KOPT-K1 (cell line): Measurements from ENCODE around the gene CHST11.
"Not testable (repeated sequence)": the region's sequence is repeated elsewhere in the genome, so short reads cannot be mapped to it uniquely, and the experiment has no call there.

Experiments used
- H3K27ac ChIP-seq: fragments of 200-600 bp; sonication (generic); 2 replicates; pipeline ENCODE4 v1.5.1; 2016; ENCODE audit warnings: antibody characterized with exemption, mild to moderate bottlenecking, low read depth, low read length; ENCODE audit not compliant: poor library complexity, severe bottlenecking
- H3K36me3 ChIP-seq: fragments of 200-600 bp; sonication (generic); 2 replicates; pipeline ENCODE4 v1.5.1; 2017; ENCODE audit warnings: antibody characterized with exemption, mild to moderate bottlenecking, low read length, moderate library complexity; ENCODE audit not compliant: insufficient read depth
- H3K9me3 ChIP-seq: fragments of 200-600 bp; sonication (generic); 2 replicates; pipeline ENCODE4 v1.5.1; 2017; ENCODE audit warnings: antibody characterized with exemption, low read length, mild to moderate bottlenecking; ENCODE audit not compliant: insufficient read depth, poor library complexity, severe bottlenecking

The CHST11 gene

DNA sequence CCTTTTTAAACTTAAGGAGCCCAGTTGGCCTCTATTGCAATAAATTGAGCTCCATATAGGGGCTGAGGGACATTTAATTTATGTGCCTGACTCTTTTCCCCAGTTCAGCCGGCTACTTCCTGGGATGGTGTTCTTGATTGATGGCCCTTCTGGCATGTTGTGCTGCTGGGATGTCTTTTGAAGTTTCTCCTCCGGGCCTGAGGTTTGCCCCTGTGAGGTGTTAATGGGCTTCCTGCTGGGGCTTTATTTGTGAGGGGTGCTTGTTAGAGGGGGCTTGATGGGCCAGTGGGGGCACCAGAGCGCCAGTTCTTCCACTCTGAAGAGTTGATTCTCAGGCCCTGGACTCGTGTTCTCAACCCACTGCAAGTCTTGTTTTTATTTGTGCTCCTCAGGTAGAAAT lies 69.6 kb downstream of the CHST11 start:
- H3K27ac ChIP-seq: no peak overlapping the region
- no peaks in the 10 kb centered on the region for H3K9me3 ChIP-seq
- peaks cover 66% of the 10 kb centered on the region for H3K36me3 ChIP-seq

DNA sequence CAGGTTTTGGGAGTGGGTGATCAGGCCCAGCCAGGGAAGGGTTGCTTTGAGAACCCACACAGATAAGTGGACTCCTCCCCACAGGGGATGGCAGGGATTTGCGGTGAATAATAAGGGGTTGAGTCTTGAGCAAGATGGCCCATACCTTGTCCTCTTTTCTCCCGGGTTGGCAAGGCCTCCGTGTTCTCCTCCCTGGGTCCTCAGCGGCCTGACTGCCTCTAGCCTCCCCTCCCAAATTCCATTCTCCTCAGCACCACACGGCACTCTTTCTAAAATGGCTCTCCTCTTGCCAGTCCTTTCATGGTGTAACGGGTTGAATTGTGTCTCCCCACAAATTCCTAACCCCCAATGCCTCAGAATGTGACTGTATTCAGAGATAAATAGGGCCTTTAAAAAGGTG lies 70.0 kb downstream of the CHST11 start:
- Histone ChIP-seq H3K27ac (no peak overlapping the region), H3K36me3 (peaks cover 65% of the 10 kb centered on the region), H3K9me3 (no peaks in the 10 kb centered on the region)

DNA sequence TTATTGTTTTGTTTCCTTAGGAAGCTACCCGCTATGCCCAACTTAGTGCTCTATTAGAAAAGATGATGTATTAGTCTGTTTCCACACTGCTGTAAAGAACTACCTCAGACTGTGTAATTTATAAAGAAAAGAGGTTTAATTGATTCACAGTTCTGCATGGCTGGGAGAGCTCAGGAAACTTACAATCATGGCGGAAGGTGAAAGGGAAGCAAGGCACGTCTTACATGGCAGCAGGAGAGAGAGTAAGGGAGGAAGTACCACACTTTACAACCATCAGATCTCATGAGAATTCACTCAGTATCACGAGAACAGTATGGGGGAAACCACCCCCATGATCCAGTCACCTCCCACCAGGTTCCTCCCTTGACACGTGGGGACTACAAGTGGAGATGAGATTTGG lies 70.9 kb downstream of the CHST11 start:
- peaks cover 66% of the 10 kb centered on the region for H3K36me3 ChIP-seq
- H3K9me3 ChIP-seq, H3K27ac ChIP-seq: not testable (repeated sequence)

DNA sequence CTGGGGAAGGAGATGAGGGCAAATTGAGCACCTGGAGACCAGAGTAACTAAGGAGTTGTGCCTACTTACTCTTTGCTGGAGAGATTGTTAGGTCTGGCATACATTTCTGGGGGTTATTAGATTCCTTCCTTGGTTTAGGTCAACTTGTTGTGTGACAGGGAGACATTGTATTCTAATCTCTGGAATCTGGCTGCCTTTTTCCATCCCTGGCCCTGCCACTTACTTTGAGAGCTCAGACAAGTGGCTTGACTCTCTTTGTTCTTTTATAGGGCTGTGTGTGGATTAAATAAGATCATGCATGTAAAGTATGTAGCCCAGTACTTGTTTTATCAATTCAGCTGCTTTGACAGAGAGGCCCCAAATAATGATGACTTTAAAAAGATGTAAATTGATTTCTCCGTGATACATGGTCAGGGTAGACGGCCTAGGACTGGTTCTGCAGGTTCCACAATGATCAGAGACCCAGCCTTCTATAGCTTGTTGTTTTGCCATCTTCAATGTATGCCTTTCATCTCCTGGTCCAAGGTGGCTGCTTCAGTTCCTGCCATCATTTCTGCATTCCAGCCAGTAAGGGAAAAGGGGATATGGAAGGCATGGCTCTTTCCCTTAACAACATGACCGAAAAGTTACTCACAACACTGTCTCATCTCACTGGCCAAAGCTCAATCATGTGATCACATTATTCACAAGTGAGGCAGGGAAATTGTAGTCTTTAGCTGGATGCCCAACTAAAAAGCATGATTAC lies 72.6 kb downstream of the CHST11 start:
- peaks cover 73% of the 10 kb centered on the region for H3K36me3 ChIP-seq
- H3K27ac ChIP-seq: no peak overlapping the region
- no peaks in the 10 kb centered on the region for H3K9me3 ChIP-seq

DNA sequence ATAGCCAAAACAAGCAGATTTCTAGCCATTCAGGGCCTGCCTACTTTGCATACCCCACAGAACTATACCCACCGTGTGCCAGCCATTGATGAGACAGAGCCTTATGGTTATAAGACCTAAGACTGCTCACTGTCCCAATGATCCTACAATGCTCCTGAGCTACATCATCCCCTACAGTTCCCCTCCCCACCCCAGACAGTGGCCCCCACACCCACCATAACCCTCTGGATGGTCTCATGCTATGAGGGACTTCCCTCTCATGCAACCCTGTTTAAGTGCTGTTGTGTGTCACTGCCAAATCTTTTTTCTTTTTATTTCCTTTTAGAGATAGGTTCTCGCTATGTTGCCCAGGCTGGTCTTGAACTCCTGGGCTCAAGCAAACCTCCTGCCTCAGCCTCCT lies 75.9 kb downstream of the CHST11 start:
- Histone ChIP-seq H3K36me3 (peaks cover 80% of the 10 kb centered on the region), H3K27ac (peak overlapping the region; percentile 3), H3K9me3 (no peaks in the 10 kb centered on the region)

DNA sequence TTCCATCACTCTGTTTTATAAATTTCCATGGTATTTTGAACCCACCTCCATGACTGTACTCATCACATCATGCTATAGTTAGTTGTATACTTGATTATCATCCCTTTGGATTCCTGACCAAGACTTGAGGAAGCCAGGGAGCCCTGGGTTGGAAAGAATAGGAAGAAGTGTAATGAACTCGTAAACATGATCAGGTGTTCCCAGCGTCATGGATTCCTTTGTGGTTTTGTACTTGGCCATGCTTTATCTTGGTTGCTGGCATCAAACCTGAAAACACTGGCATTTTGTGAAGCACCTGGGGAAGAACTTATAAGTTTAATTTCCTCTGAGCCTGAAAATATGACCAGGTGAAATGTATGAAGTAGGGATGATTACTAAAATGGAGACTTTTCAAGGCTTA lies 76.4 kb downstream of the CHST11 start:
- Histone ChIP-seq H3K9me3 (no peaks in the 10 kb centered on the region), H3K27ac (peak overlapping the region; percentile 3), H3K36me3 (peaks cover 80% of the 10 kb centered on the region)

DNA sequence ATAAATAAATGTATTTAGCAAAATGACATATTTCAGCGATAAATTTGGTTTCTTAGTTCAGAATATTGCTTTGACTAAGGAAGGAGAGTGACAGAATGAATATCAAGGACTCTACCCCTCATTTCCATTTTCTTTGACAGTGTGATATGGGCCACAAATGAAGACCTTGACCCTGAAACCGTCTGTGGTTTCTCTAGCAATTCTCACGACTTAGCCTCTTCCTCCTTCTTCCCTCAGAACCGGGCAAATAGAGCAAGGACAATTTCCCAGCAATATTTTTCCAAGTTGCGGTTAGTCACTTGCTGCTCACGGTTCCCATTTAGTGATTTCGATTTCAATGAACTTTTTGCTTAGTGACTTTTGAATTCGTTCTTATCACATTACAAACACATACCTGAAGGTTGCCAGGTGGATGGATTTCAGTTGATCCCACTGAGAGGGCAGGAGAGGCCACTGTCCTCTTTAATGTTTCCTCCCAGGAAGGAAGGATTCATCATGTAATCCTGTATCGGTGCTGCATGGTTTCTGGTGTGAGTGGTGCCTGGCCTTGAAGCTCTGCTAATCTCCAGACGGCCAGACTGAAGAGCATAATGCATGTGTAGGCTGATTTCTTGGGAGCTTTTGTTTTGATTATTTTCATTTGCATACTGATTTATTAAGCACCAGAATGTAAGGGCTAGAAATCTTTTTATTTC lies 77.6 kb downstream of the CHST11 start:
- Histone ChIP-seq H3K27ac (peak overlapping the region; percentile 6), H3K36me3 (peaks cover 80% of the 10 kb centered on the region), H3K9me3 (no peaks in the 10 kb centered on the region)

DNA sequence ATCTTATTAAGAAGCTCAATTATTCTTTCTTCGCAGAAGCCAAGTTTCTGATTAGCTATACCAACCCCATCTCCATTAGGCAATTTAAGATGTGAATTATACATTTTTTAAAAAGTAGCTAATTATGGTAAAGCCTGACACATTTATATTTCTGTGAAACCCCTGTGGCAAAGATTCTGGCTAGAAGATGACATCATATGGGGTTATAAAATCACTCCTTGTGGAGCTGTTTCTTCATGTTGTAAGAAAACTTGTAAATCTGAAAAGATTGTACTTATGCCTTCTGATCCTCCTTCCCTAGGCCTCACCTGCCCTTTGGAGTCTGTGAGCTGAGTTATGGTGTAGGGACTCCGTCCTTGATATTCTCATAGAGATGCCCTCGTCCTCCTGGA lies 78.1 kb downstream of the CHST11 start:
- H3K36me3 ChIP-seq: peaks cover 80% of the 10 kb centered on the region
- H3K27ac ChIP-seq: peak overlapping the region; percentile 3
- no peaks in the 10 kb centered on the region for H3K9me3 ChIP-seq

DNA sequence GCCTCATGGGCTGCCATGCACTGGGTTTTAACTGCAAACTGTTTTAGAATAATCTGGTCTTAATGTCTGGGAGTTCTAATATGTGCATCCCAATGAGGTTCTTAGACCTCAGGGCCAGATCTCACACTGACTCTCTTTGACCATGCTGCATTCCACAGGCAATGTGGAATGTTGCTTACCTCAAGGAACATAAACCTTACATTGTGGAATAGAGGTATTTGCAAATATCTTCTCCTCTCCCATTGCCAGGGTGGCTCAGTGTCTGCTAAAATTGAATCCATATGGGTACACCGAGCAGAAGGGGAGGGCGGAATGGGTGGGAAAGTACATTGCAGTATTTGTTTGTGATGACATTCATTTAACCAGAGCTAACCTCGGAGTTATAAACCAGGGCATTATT lies 78.6 kb downstream of the CHST11 start:
- Histone ChIP-seq H3K27ac (peak overlapping the region; percentile 3), H3K9me3 (no peaks in the 10 kb centered on the region), H3K36me3 (peaks cover 78% of the 10 kb centered on the region)

DNA sequence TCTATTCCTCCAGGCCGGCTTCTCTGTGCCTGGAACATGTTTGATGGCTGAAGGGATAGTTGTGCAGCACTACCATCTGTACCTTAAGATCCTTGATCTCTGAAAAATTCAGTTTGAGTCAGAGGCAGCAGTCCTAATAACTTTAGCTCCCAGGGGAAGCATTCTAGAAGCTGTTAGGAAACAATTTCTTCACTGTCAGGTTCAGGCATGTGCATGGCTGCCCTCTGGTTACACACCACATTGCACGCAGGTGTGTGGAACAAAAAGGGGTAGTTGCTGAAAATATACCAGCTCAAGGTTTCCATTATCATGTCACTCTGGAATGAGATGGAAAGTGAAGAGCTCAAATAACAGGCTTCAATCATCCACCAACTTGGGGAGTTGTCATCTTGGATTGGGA lies 80.1 kb downstream of the CHST11 start:
- peaks cover 75% of the 10 kb centered on the region for H3K36me3 ChIP-seq
- no peaks in the 10 kb centered on the region for H3K9me3 ChIP-seq
- H3K27ac ChIP-seq: peak overlapping the region; percentile 0

DNA sequence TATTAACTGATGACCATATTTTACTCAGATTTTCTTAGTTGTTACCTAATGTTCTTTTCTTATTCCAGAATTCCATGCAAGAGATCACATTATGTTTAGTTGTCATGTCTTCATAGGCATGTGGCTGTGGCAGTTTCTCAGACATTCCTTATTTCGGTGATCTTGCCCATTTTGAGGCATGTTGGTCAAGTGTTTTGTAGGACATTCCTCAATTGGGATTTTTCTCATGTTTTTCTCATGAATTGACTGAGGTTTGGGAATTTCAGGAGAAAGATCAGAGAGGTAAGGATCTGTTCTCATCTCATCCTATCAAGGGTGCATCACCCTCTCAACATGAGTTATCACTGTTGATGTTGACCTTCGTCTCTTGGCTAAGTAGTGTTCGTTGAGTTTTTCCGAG lies 81.3 kb downstream of the CHST11 start:
- peaks cover 10% of the 10 kb centered on the region for H3K9me3 ChIP-seq
- peaks cover 80% of the 10 kb centered on the region for H3K36me3 ChIP-seq
- no peak overlapping the region for H3K27ac ChIP-seq

DNA sequence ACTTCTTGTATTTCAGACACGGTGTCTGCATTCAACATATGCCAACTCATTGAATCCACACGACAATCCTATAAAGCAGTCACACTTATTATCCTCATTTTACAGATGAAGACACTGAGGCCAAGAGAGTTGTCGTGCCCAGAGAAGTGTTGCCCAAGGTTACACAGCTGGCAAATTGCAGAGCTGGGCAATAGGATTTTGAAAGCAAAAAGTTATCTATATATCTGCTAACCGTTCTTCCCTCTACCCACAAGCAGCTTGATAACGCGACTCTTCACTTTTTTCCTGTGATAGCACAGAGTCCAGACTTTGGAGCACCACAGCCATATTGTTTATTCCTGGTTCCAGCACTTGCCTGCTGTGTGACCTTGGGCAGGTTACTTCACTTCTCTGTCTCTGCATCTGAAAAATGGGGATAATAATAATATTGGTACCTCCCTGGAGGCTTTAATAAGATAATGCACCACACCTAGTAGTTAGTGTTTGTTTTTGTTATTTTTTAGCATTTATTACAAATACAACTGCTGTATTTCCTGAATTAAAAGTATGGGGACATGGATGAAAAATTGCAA lies 82.2 kb downstream of the CHST11 start:
- peaks cover 83% of the 10 kb centered on the region for H3K36me3 ChIP-seq
- peaks cover 10% of the 10 kb centered on the region for H3K9me3 ChIP-seq
- H3K27ac ChIP-seq: peak overlapping the region; percentile 4

DNA sequence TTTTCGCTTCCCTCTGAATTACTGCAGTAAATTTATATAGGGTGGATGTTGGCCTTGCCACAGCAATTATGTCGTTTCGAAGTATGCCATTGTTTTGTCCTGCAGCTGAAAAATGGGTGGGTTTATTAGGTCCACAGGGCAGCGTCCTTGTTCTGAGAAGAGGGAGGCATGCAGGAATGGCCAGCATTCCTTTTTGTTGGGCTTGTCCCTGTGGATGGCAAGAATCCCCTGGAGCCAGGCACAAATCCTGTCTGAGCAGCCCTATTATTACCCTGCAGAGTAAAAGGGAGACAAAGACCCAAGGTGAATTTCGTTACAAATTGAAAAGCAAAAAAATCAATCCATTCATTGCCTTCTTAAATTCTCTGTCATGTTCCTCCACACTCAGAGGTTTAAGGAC lies 88.1 kb downstream of the CHST11 start:
- peaks cover 10% of the 10 kb centered on the region for H3K9me3 ChIP-seq
- H3K27ac ChIP-seq: no peak overlapping the region
- H3K36me3 ChIP-seq: peaks cover 66% of the 10 kb centered on the region

DNA sequence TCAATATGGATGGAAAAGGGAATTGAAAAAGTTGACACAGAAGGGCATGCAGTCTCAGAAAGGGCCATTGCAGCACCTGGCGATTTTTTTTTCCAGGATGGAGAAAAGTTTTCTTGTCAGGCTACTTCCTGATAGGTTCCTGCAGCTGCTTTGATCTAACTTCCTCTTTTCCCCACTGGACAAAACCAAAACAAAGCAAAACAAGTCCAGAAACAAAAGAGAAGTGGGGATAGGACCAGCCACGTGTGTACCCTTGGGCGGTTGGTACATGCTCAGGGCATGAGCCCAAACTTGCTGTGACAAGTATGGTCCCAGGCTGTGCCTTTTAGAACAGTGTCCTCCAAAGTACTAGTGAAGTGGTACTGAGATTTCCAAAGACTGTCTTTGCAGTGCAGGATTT lies 89.8 kb downstream of the CHST11 start:
- Histone ChIP-seq H3K9me3 (peaks cover 10% of the 10 kb centered on the region), H3K27ac (no peak overlapping the region), H3K36me3 (peaks cover 73% of the 10 kb centered on the region)

DNA sequence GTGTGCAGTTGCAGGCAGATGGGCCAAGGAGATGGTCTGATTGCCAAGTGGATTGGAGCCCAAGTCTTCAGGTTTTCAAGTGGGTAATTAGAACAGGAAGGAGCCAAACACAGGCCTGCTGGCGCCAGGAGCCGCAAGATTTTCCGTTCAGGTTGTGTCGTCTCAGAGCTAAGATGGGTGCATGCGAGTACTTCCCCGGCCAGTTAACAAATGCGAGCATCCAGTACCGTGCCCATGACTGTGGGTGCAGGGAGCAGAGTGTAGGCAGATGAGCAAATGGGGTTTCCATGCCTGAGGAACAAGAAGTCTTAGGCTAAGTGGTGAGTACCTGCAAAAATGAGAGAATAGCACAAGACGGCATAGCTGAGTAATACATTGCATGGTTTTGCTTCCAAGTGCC lies 90.5 kb downstream of the CHST11 start:
- H3K9me3 ChIP-seq: peaks cover 7% of the 10 kb centered on the region
- no peak overlapping the region for H3K27ac ChIP-seq
- H3K36me3 ChIP-seq: peaks cover 73% of the 10 kb centered on the region
